ENCODE data around the gene PDE4D.
"Not testable (repeated sequence)": the region's sequence is repeated elsewhere in the genome, so short reads cannot be mapped to it uniquely, and the experiment has no call there.

PDE4D gene

GRCh38 chr5:59393585-59394420 is 499.7 kb downstream of the PDE4D start:
- FAIRE-seq = no peak

GRCh38 chr5:59391576-59391975 is 501.9 kb downstream of the PDE4D start:
- no peak for FAIRE-seq

GRCh38 chr5:59390989-59391388 is 502.5 kb downstream of the PDE4D start:
- no peak for FAIRE-seq

GRCh38 chr5:59390074-59390659 is 503.4 kb downstream of the PDE4D start:
- peak; percentile 98 for FAIRE-seq

- FAIRE-seq = no peak
Observed at GRCh38 chr5:59387127-59387526, 506.4 kb downstream of the PDE4D start.

GRCh38 chr5:59385700-59386099 is 507.8 kb downstream of the PDE4D start:
- no peak for FAIRE-seq

- FAIRE-seq = peak; percentile 99
Observed at GRCh38 chr5:59380350-59380951, 513.1 kb downstream of the PDE4D start.

GRCh38 chr5:59374036-59374435 is 519.5 kb downstream of the PDE4D start:
- FAIRE-seq = not testable (repeated sequence)

GRCh38 chr5:59371525-59372127 is 521.9 kb downstream of the PDE4D start:
- no peak for FAIRE-seq

GRCh38 chr5:59368951-59369350 is 524.6 kb downstream of the PDE4D start:
- FAIRE-seq = no peak

GRCh38 chr5:59367791-59368394 is 525.6 kb downstream of the PDE4D start:
- FAIRE-seq = peak; percentile 61

GRCh38 chr5:59366784-59367183 is 526.7 kb downstream of the PDE4D start:
- FAIRE-seq = no peak

- no peak for FAIRE-seq
Observed at GRCh38 chr5:59362438-59362837, 531.1 kb downstream of the PDE4D start.

GRCh38 chr5:59361454-59361853 is 532.1 kb downstream of the PDE4D start:
- FAIRE-seq = peak; percentile 38

- peak; percentile 73 for FAIRE-seq
Observed at GRCh38 chr5:59360130-59360555, 533.4 kb downstream of the PDE4D start.

- no peak for FAIRE-seq
Observed at GRCh38 chr5:59358005-59358861, 535.3 kb downstream of the PDE4D start.

- no peak for FAIRE-seq
Observed at GRCh38 chr5:59357381-59357977, 536.0 kb downstream of the PDE4D start.

GRCh38 chr5:59356813-59357380 is 536.6 kb downstream of the PDE4D start:
- FAIRE-seq = no peak

- FAIRE-seq = no peak
Observed at GRCh38 chr5:59354811-59355210, 538.7 kb downstream of the PDE4D start.

GRCh38 chr5:59354274-59354673 is 539.3 kb downstream of the PDE4D start:
- no peak for FAIRE-seq

GRCh38 chr5:59351076-59351794 is 542.3 kb downstream of the PDE4D start:
- no peak for FAIRE-seq

All from islet of Langerhans (tissue), 1 donor.